ENCODE data around the gene SHB.
A peak's percentile ranks its signal among the peaks of the same experiment; 100 is the strongest.

SHB gene

GRCh38 chr9:38081356-38082108, 12.5 kb upstream of the SHB start:
- Mint-ChIP-seq H3K27ac (no peak overlapping the region), H3K4me1 (no peaks in the 10 kb centered on the region), H3K36me3 (peaks cover 2% of the 10 kb centered on the region), H3K27me3 (peaks cover 12% of the 10 kb centered on the region), H3K4me3 (no peak overlapping the region), H3K9me3 (no peaks in the 10 kb centered on the region)
- DNase-seq (ENCODE audit: low spot score in 2 of 2) (no peak), ATAC-seq (ENCODE audit: low read depth) (no peak)

- no peak overlapping the region for H3K27ac Mint-ChIP-seq
- no peak for DNase-seq (ENCODE audit: low spot score in 2 of 2)
- peaks cover 10% of the 10 kb centered on the region for H3K27me3 Mint-ChIP-seq
- peaks cover 2% of the 10 kb centered on the region for H3K36me3 Mint-ChIP-seq
- ATAC-seq (ENCODE audit: low read depth): no peak
- H3K9me3 Mint-ChIP-seq: no peaks in the 10 kb centered on the region
- H3K4me1 Mint-ChIP-seq: no peaks in the 10 kb centered on the region
- H3K4me3 Mint-ChIP-seq: no peak overlapping the region
Observed at GRCh38 chr9:38079461-38080031, 10.5 kb upstream of the SHB start.

- DNase-seq (ENCODE audit: low spot score in 2 of 2): no peak
- ATAC-seq (ENCODE audit: low read depth): no peak
- H3K36me3 Mint-ChIP-seq: peaks cover 2% of the 10 kb centered on the region
- H3K27me3 Mint-ChIP-seq: peaks cover 8% of the 10 kb centered on the region
- H3K9me3 Mint-ChIP-seq: no peaks in the 10 kb centered on the region
- no peak overlapping the region for H3K27ac Mint-ChIP-seq
- no peak overlapping the region for H3K4me3 Mint-ChIP-seq
- H3K4me1 Mint-ChIP-seq: no peaks in the 10 kb centered on the region
Observed at GRCh38 chr9:38075272-38075671, 6.2 kb upstream of the SHB start.

GRCh38 chr9:38074441-38074961, 5.5 kb upstream of the SHB start:
- DNase-seq (ENCODE audit: low spot score in 2 of 2): no peak
- Mint-ChIP-seq H3K27me3 (peaks cover 6% of the 10 kb centered on the region), H3K36me3 (peaks cover 2% of the 10 kb centered on the region), H3K4me3 (no peak overlapping the region), H3K4me1 (peaks cover 2% of the 10 kb centered on the region), H3K27ac (no peak overlapping the region), H3K9me3 (no peaks in the 10 kb centered on the region)
- no peak for ATAC-seq (ENCODE audit: low read depth)

GRCh38 chr9:38073882-38074281, 4.9 kb upstream of the SHB start:
- peaks cover 3% of the 10 kb centered on the region for H3K4me1 Mint-ChIP-seq
- H3K27ac Mint-ChIP-seq: no peak overlapping the region
- no peak for ATAC-seq (ENCODE audit: low read depth)
- no peak for DNase-seq (ENCODE audit: low spot score in 2 of 2)
- no peak overlapping the region for H3K4me3 Mint-ChIP-seq
- H3K27me3 Mint-ChIP-seq: peaks cover 3% of the 10 kb centered on the region
- no peaks in the 10 kb centered on the region for H3K9me3 Mint-ChIP-seq
- H3K36me3 Mint-ChIP-seq: peaks cover 2% of the 10 kb centered on the region

GRCh38 chr9:38071470-38072134, 2.6 kb upstream of the SHB start:
- DNase-seq (ENCODE audit: low spot score in 2 of 2): no peak
- Mint-ChIP-seq H3K4me3 (no peak overlapping the region), H3K36me3 (no peaks in the 10 kb centered on the region), H3K27me3 (peaks cover 7% of the 10 kb centered on the region), H3K9me3 (no peaks in the 10 kb centered on the region), H3K27ac (no peak overlapping the region), H3K4me1 (peaks cover 13% of the 10 kb centered on the region)
- no peak for ATAC-seq (ENCODE audit: low read depth)

- Mint-ChIP-seq H3K4me3 (peak overlapping the region; percentile 87), H3K36me3 (no peaks in the 10 kb centered on the region), H3K9me3 (no peaks in the 10 kb centered on the region), H3K27me3 (peaks cover 22% of the 10 kb centered on the region), H3K27ac (no peak overlapping the region), H3K4me1 (peaks cover 17% of the 10 kb centered on the region)
- DNase-seq (ENCODE audit: low spot score in 2 of 2) (peak in 1 of 2 donors; percentile 45), ATAC-seq (ENCODE audit: low read depth) (no peak)
Observed at GRCh38 chr9:38067859-38068681, 957 bp downstream of the SHB start.

- DNase-seq (ENCODE audit: low spot score in 2 of 2) (peak in 1 of 2 donors; percentile 19), ATAC-seq (ENCODE audit: low read depth) (no peak)
- H3K36me3 Mint-ChIP-seq: no peaks in the 10 kb centered on the region
- H3K4me1 Mint-ChIP-seq: peaks cover 17% of the 10 kb centered on the region
- H3K9me3 Mint-ChIP-seq: no peaks in the 10 kb centered on the region
- H3K4me3 Mint-ChIP-seq: peak overlapping the region; percentile 87
- H3K27me3 Mint-ChIP-seq: peaks cover 22% of the 10 kb centered on the region
- H3K27ac Mint-ChIP-seq: peak overlapping the region; percentile 65
Observed at GRCh38 chr9:38066914-38067858, 1.8 kb downstream of the SHB start.

GRCh38 chr9:38066197-38066913, 2.7 kb downstream of the SHB start:
- DNase-seq (ENCODE audit: low spot score in 2 of 2) (no peak), ATAC-seq (ENCODE audit: low read depth) (no peak)
- H3K27me3 Mint-ChIP-seq: peaks cover 24% of the 10 kb centered on the region
- H3K4me1 Mint-ChIP-seq: peaks cover 17% of the 10 kb centered on the region
- H3K36me3 Mint-ChIP-seq: no peaks in the 10 kb centered on the region
- peak overlapping the region; percentile 87 for H3K4me3 Mint-ChIP-seq
- no peaks in the 10 kb centered on the region for H3K9me3 Mint-ChIP-seq
- no peak overlapping the region for H3K27ac Mint-ChIP-seq

GRCh38 chr9:38065369-38066075, 3.5 kb downstream of the SHB start:
- Mint-ChIP-seq H3K4me1 (peaks cover 17% of the 10 kb centered on the region), H3K36me3 (no peaks in the 10 kb centered on the region), H3K9me3 (no peaks in the 10 kb centered on the region), H3K4me3 (no peak overlapping the region), H3K27ac (no peak overlapping the region), H3K27me3 (peaks cover 24% of the 10 kb centered on the region)
- ATAC-seq (ENCODE audit: low read depth): no peak
- no peak for DNase-seq (ENCODE audit: low spot score in 2 of 2)

- Mint-ChIP-seq H3K27me3 (peaks cover 24% of the 10 kb centered on the region), H3K27ac (no peak overlapping the region), H3K4me3 (no peak overlapping the region), H3K9me3 (no peaks in the 10 kb centered on the region), H3K4me1 (peaks cover 17% of the 10 kb centered on the region), H3K36me3 (no peaks in the 10 kb centered on the region)
- no peak for ATAC-seq (ENCODE audit: low read depth)
- no peak for DNase-seq (ENCODE audit: low spot score in 2 of 2)
Observed at GRCh38 chr9:38064842-38065368, 4.1 kb downstream of the SHB start.

GRCh38 chr9:38063363-38063707, 5.7 kb downstream of the SHB start:
- ATAC-seq (ENCODE audit: low read depth): no peak
- no peak overlapping the region for H3K27ac Mint-ChIP-seq
- H3K36me3 Mint-ChIP-seq: no peaks in the 10 kb centered on the region
- H3K9me3 Mint-ChIP-seq: no peaks in the 10 kb centered on the region
- H3K4me1 Mint-ChIP-seq: peaks cover 21% of the 10 kb centered on the region
- peaks cover 24% of the 10 kb centered on the region for H3K27me3 Mint-ChIP-seq
- no peak for DNase-seq (ENCODE audit: low spot score in 2 of 2)
- no peak overlapping the region for H3K4me3 Mint-ChIP-seq
